HCEC 1CT (cell line): ENCODE measurements around the gene CRY1.
A peak's percentile ranks its signal among the peaks of the same experiment; 100 is the strongest.
"Not testable (repeated sequence)": the region's sequence is repeated elsewhere in the genome, so short reads cannot be mapped to it uniquely, and the experiment has no call there.

Source experiments
- DNase-seq: peaks from one replicate; pipeline ENCODE4 v3.0.0-alpha.2; 2017

Gene CRY1

DNA sequence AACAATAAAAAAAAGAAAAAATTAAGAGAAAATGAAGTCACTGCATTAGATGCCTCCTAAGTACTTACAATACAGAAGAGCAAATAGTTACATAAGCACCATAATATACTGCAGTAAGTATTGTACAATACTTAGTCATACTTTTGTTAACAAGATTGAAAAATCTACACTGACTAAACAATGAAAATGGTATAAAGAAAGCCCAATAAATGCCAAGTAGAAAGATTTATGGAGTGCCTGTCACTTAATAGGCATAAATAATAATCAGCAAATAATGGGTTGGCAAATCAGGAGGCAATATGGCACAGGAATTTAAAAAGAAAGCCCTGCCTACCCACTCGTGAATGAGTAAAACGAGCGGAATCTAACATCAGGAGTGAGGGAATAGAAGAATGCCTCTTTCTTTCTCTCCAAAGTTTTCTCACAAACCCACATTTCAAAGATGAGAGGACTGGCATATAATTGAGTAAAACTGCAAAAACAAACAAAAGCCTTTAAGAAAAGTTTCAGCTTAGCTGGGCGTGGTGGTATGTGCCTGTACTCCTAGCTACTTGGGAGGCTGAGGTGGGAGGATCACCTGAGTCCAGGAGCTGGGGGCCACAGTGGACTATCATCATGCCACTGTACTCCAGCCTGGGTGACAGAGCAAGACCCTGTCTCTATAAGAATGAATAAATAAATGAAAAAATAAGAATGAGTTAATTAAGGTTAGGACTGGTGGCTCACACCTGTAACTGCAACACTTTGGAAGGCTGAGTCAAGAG is 36.1 kb downstream of the CRY1 start:
- peak; percentile 36 for DNase-seq

GRCh38 chr12:107053709-107054108 is 39.6 kb downstream of the CRY1 start:
- no peak for DNase-seq

GRCh38 chr12:107045186-107045585 is 48.2 kb downstream of the CRY1 start:
- no peak for DNase-seq

- DNase-seq, result no peak
These were observed 50.5 kb downstream of the CRY1 start for GRCh38 chr12:107042801-107043200.

- no peak for DNase-seq
These were observed 57.6 kb downstream of the CRY1 start for GRCh38 chr12:107035733-107036132.

- DNase-seq, result no peak
These were observed 59.3 kb downstream of the CRY1 start for GRCh38 chr12:107033758-107034739.

DNA sequence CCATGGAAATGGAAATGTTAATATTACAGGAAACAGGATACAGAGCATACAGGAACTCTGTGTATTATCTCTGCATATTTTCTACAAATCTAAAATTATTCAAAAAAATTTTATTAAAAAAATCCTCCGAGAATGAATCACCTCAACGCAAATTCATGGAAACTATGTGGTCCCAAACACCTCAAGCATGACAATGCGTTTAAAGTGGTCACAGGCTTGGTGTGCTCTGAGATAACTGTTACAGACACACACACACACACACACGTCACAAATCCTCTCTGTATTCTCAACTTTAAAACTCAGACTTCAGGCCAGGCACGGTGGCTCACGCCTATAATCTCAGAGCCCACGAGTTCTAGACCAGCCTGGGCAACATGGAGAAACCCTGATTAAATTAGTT is 61.1 kb downstream of the CRY1 start:
- no peak for DNase-seq

DNA sequence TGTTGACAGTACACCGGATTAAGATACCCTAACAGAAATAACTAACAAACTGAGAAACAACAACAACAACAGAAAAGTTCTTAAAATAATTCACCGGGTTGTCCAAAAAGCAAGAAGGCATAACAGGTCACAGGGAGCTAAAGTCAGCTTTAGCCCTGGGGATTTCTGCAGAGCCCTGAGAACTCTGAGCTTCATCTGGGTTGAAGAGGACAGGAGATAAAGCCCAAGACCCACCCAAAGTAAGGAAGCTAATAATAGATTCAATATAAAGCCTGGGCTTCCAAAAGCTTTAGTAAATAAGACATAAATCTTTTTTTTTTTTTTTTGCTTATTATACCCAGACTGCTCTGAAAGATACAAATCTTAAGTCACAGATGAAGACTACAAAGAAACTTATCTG is 62.3 kb downstream of the CRY1 start:
- DNase-seq, result no peak

GRCh38 chr12:107029081-107029480 is 64.3 kb downstream of the CRY1 start:
- no peak for DNase-seq

DNA sequence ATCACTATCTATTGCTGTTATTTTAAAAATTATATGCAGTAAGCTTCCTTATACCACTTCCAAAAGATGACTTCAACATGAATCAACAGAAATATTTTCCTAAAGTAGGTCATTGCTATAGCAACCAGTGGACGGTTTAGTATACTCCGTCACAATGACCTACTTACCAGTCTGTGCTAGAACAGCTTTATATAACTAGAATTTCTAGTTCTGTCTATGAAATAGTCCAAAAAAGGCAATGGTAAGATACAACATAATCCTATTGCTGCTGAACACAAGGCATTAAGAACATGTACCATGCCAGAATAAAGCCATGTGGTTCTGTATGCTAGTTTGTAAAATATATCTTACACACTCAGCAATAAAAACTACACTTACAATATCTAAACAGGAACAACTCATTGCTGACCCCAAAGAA is 65.7 kb downstream of the CRY1 start:
- DNase-seq, result peak; percentile 92

DNA sequence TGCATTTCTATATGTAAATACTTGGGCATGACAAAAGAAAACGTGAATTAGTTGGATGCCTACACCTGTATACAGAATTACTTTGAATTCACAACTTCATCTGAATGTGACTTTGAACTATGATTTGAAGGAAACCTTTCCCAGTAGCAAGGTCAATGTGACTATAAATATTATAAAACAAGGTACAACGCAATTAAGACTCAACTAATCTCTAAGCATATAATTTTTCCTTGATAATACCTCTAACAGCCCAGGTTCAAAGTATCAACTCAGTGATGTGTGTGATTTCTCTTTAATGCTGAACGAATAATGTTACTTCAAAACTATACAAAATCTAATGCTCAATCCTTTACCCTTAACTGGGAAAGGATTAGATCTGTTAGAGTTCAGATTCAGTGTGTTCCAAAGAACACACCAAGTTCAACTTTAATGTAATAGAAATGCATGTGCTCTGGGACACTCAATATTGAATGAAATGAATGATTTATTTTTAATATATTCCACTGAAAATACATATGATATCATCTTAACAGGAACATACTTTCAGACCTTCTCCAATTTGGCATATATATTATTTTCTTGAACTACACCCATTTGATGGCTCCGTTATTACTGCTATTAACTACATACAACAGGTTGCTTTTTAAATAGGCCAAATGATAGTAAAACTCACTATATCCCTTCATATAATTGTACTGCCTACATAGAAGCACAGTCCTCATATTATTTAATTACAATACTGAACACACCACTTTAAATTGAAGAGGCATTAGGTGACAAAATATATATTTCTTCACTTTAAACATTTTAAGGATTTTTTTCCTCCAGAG is 66.3 kb downstream of the CRY1 start:
- DNase-seq, result no peak

DNA sequence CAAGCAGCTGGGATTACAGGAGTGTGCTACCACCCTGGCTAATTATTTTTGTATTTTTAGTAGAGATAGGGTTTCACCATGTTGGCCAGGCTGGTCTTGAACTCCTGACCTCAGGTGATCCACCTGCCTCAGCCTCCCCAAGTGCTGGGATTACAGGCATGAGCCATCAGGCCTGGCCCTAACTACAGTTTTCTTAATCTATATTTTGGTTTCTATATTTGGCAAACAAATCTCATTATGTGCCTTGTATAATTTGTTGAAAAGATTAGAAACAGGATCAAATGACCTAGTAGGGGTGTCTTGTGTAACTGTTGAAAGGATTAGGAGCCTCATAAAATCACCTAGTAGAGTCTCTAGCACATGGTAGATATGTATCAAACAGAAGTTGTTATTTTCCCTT is 67.0 kb downstream of the CRY1 start:
- not testable (repeated sequence) for DNase-seq

- no peak for DNase-seq
These were observed 67.7 kb downstream of the CRY1 start for GRCh38 chr12:107025671-107026070.

DNA sequence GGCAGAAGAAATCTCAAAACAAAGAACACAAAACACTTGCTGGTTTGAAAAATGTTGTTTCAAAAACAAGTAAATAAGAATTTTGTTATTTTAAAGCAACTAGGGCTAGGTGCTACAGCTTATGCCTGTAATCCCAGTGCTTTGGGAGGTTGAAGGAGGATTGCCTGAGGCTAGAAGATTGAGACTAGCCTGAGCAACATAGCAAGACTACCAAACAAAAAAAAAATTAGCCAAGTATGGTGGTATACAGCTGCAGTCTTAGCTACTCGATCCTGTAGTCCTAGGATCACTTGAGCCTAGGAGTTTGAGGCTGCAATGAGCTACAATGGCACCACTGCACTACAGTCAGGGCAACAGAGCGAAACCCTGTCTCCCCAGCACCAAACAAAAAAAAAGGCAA is 73.8 kb downstream of the CRY1 start:
- no peak for DNase-seq

- DNase-seq, result no peak
These were observed 76.3 kb downstream of the CRY1 start for GRCh38 chr12:107017042-107017441.

GRCh38 chr12:107014055-107014454 is 79.3 kb downstream of the CRY1 start:
- no peak for DNase-seq

- no peak for DNase-seq
These were observed 80.5 kb downstream of the CRY1 start for GRCh38 chr12:107012736-107013425.

DNA sequence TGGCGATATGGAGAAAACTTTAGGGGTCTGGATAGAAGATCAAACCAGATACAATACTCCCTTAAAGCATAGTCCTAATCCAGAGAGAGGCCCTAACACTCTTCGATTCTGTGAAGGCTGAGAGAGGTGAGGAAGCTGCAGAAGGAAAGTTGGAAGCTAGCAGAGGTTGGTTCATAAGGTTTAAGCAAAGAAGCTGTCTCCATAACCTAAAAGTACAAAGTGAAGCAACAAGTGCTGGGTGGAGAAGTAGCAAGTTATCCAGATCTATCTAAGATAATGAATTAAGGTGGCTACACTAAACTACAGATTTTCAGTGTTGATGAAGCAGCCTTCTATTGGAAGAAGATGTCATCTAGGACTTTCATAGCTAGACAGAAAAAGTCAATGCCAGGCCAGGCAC is 81.8 kb downstream of the CRY1 start:
- DNase-seq, result no peak

GRCh38 chr12:107007411-107007810 is 85.9 kb downstream of the CRY1 start:
- no peak for DNase-seq

GRCh38 chr12:107002665-107003064 is 90.7 kb downstream of the CRY1 start:
- not testable (repeated sequence) for DNase-seq

DNA sequence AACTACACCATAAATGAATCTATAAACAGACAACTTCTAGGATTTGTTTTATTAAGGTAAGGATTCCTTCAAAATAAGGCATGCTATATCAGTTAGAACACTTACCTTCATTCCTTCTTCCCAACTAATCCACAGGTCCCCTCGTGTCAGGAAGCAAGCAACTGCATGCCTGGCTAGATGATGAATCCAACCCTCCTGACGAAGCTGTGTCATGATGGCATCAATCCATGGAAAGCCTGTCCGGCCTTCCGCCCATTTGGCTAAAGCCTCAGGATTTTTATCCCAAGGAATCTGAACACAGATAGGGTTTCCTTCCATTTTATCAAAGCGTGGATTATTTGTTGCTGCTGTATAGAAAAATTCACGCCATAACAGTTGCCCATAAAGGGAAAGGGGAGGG is 93.9 kb downstream of the CRY1 start:
- DNase-seq, result no peak

GRCh38 chr12:106997916-106998315 is 95.4 kb downstream of the CRY1 start:
- DNase-seq, result no peak
